SU-DHL-6 (cell line): ENCODE results near the gene OTOS.

ENCODE experiments used
- H2AFZ ChIP-seq: fragments of 200-600 bp; sonication (generic); 2 replicates; pipeline ENCODE4 v1.6.1; 2014; ENCODE audit warnings: low read depth, mild to moderate bottlenecking, moderate library complexity, mixed read lengths, antibody characterized with exemption, low read length; ENCODE audit not compliant: severe bottlenecking
- H3F3A ChIP-seq: fragments of 200-600 bp; shearing (Covaris generic); 2 replicates; pipeline ENCODE4 v1.6.0; 2016; ENCODE audit warnings: antibody characterized with exemption, mild to moderate bottlenecking; ENCODE audit not compliant: insufficient read depth
- H3K27ac ChIP-seq: fragments of 200-600 bp; sonication (generic); 2 replicates; pipeline ENCODE4 v1.5.1; 2016; ENCODE audit warnings: low read depth, mild to moderate bottlenecking, low read length, moderate library complexity, mixed read lengths
- H3K27me3 ChIP-seq: fragments of 200-600 bp; sonication (generic), shearing (Covaris generic); 2 replicates; pipeline ENCODE4 v1.6.0; 2014; ENCODE audit warnings: mild to moderate bottlenecking, low read length
- H3K36me3 ChIP-seq: fragments of 200-600 bp; sonication (generic); 2 replicates; pipeline ENCODE4 v1.6.1; 2014; ENCODE audit warnings: mild to moderate bottlenecking, low read length, mixed read lengths
- H3K4me2 ChIP-seq: fragments of 300-600, 200-600 bp; shearing (Covaris generic), sonication (generic); 2 replicates; pipeline ENCODE4 v1.6.0; 2014; ENCODE audit warnings: low read length, low read depth, mild to moderate bottlenecking; ENCODE audit not compliant: poor library complexity, severe bottlenecking
- H3K4me3 ChIP-seq: fragments of 200-600 bp; sonication (generic); 2 replicates; pipeline ENCODE4 v1.5.1; 2014; ENCODE audit warnings: antibody characterized with exemption, low read length, mild to moderate bottlenecking, mixed read lengths; ENCODE audit not compliant: insufficient read depth, poor library complexity, severe bottlenecking
- H3K79me2 ChIP-seq: fragments of 200-600 bp; sonication (generic); 2 replicates; pipeline ENCODE4 v1.6.1; 2014; ENCODE audit warnings: mild to moderate bottlenecking, low read length, moderate library complexity; ENCODE audit not compliant: insufficient read depth
- H3K9ac ChIP-seq: fragments of 200-600 bp; sonication (generic); 2 replicates; pipeline ENCODE4 v1.7.0; 2014; ENCODE audit warnings: mild to moderate bottlenecking, low read length
- H3K9me2 ChIP-seq: fragments of 200-600 bp; sonication (generic); replicated peaks from 2 replicates; pipeline ENCODE4 v1.6.1; 2014; ENCODE audit warnings: low read length; ENCODE audit not compliant: insufficient read depth
- H3K9me3 ChIP-seq: fragments of 200-600 bp; sonication (generic); 2 replicates; pipeline ENCODE4 v1.6.1; 2014; ENCODE audit warnings: low read length, mixed read lengths; ENCODE audit not compliant: insufficient read depth
- H4K20me1 ChIP-seq: fragments of 200-600 bp; sonication (generic); 2 replicates; pipeline ENCODE4 v1.6.1; 2014; ENCODE audit warnings: low read depth, mild to moderate bottlenecking, antibody characterized with exemption, low read length, moderate library complexity, mixed read lengths
- CTCF ChIP-seq: fragments of 200-600 bp; sonication (generic); IDR thresholded peaks from one replicate; pipeline ENCODE4 v1.5.1; 2017; ENCODE audit warnings: antibody characterized with exemption, mild to moderate bottlenecking, low read length, moderate library complexity; ENCODE audit not compliant: insufficient read depth, poor library complexity, severe bottlenecking
- EZH2phosphoT487 ChIP-seq: fragments of 200-600 bp; sonication (generic), shearing (Covaris generic); conservative IDR thresholded peaks from 2 replicates; pipeline ENCODE4 v1.6.1; 2018; ENCODE audit warnings: mild to moderate bottlenecking, antibody characterized with exemption, low read length, moderate library complexity, mixed read lengths

Gene OTOS

GRCh38 chr2:240114233-240114632 lies 26.2 kb downstream of the OTOS start:
- Histone ChIP-seq H4K20me1 (no peaks in the 10 kb centered on the region), H3K4me2 (no peak overlapping the region), H3K79me2 (no peaks in the 10 kb centered on the region), H3F3A (no peaks in the 10 kb centered on the region), H3K36me3 (no peaks in the 10 kb centered on the region), H3K9me2 (no peaks in the 10 kb centered on the region), H3K27me3 (no peaks in the 10 kb centered on the region), H2AFZ (no peak overlapping the region), H3K9me3 (no peaks in the 10 kb centered on the region), H3K27ac (no peak overlapping the region), H3K4me3 (no peak overlapping the region), H3K9ac (no peak overlapping the region)
- TF ChIP-seq EZH2phosphoT487 (no peak), CTCF (no peak)

- Histone ChIP-seq H3K9me2 (no peaks in the 10 kb centered on the region), H3K9ac (no peak overlapping the region), H3K36me3 (no peaks in the 10 kb centered on the region), H3F3A (no peaks in the 10 kb centered on the region), H3K27me3 (no peaks in the 10 kb centered on the region), H3K4me3 (no peak overlapping the region), H2AFZ (no peak overlapping the region), H3K4me2 (no peak overlapping the region), H3K9me3 (no peaks in the 10 kb centered on the region), H3K27ac (no peak overlapping the region), H4K20me1 (no peaks in the 10 kb centered on the region), H3K79me2 (no peaks in the 10 kb centered on the region)
- TF ChIP-seq EZH2phosphoT487 = no peak
- TF ChIP-seq CTCF = no peak
Measured at GRCh38 chr2:240112914-240113690, 27.4 kb downstream of the OTOS start.

- TF ChIP-seq CTCF (no peak), EZH2phosphoT487 (no peak)
- no peaks in the 10 kb centered on the region for H3F3A ChIP-seq
- H3K4me3 ChIP-seq = no peak overlapping the region
- H2AFZ ChIP-seq = no peak overlapping the region
- no peak overlapping the region for H3K27ac ChIP-seq
- H3K9me2 ChIP-seq = no peaks in the 10 kb centered on the region
- H3K36me3 ChIP-seq = no peaks in the 10 kb centered on the region
- H3K9me3 ChIP-seq = no peaks in the 10 kb centered on the region
- no peaks in the 10 kb centered on the region for H4K20me1 ChIP-seq
- no peaks in the 10 kb centered on the region for H3K79me2 ChIP-seq
- no peak overlapping the region for H3K4me2 ChIP-seq
- H3K27me3 ChIP-seq = no peaks in the 10 kb centered on the region
- no peak overlapping the region for H3K9ac ChIP-seq
Measured at GRCh38 chr2:240111253-240111652, 29.2 kb downstream of the OTOS start.
